K562 (cell line): ENCODE results near the gene SHROOM3. TPM values are rescaled to one million over a fixed set of nuclear protein-coding genes. Genes with fewer than 3 reads are reported as not detected.

Source experiments
- ASH1L ChIP-seq: fragments of 450-650 bp; IDR thresholded peaks from 2 replicates; pipeline ENCODE4 v1.6.1; 2018; ENCODE audit warnings: borderline replicate concordance, mild to moderate bottlenecking, low read depth; ENCODE audit not compliant: partially characterized antibody
- HDAC8 ChIP-seq: fragments of 450-650 bp; IDR thresholded peaks from 2 replicates; pipeline ENCODE4 v1.6.1; 2016; ENCODE audit warnings: mild to moderate bottlenecking, missing genetic modification characterization, moderate library complexity, missing compliant biosample characterization
- HNRNPK ChIP-seq: fragments of 200-400 bp; formaldehyde crosslinking; IDR thresholded peaks from one replicate; pipeline ENCODE4 v1.6.1; 2018; ENCODE audit warnings: mild to moderate bottlenecking, low read depth, low read length; ENCODE audit not compliant: poor library complexity, severe bottlenecking
- KAT8 ChIP-seq: fragments of 450-650 bp; IDR thresholded peaks from 2 replicates; pipeline ENCODE4 v1.6.1; 2016; ENCODE audit warnings: low read depth, mild to moderate bottlenecking
- KLF10 ChIP-seq: fragments of 250-450 bp; sonication (Bioruptor Pico); IDR thresholded peaks from 2 replicates; pipeline ENCODE4 v1.6.1; 2021; ENCODE audit warnings: matching md5 sums
- MAFG ChIP-seq: fragments of 450-650 bp; conservative IDR thresholded peaks from 2 replicates; pipeline ENCODE4 v1.6.1; 2016; ENCODE audit warnings: missing genetic modification characterization, missing compliant biosample characterization
- NR2F6 ChIP-seq: fragments of 450-650 bp; formaldehyde crosslinking; IDR thresholded peaks from 2 replicates; pipeline ENCODE4 v1.4.0; 2020; ENCODE audit warnings: mild to moderate bottlenecking
- POLR2AphosphoS2 ChIP-seq: IDR thresholded peaks from 2 replicates; pipeline ENCODE4 v1.6.1; 2012; ENCODE audit warnings: low read length, improper control_type of control experiment
- RAD51 ChIP-seq: fragments of 450-650 bp; IDR thresholded peaks from 2 replicates; pipeline ENCODE4 v1.7.1; 2016; ENCODE audit warnings: low read depth, mild to moderate bottlenecking, borderline replicate concordance
- REST ChIP-seq, 2 experiments: fragments of 450-650 bp; formaldehyde crosslinking in 1 of 2; IDR thresholded peaks; 2 replicates each; pipeline versions ENCODE4 v1.4.0 to v1.6.1; 2014 to 2020; ENCODE audit warnings: mild to moderate bottlenecking in 2 of 2, borderline replicate concordance in 1 of 2, low read depth in 1 of 2
- TRIM24 ChIP-seq, 2 experiments: fragments of 450-650 bp; IDR thresholded peaks; 2 replicates each; pipeline ENCODE4 v1.6.1; 2016
- ZNF316 ChIP-seq: fragments of 450-650 bp; IDR thresholded peaks from 2 replicates; pipeline ENCODE4 v1.6.1; 2016
- polyA plus RNA-seq, 8 experiments: library from polyadenylated mRNA; depleted of rRNA in 4 of 8; stranded (reverse) in 5 of 8; unstranded in 3 of 8; fragments of >200 nt; fragmentation: Nextera tagmentation in 2 of 8; fragmentation: Illumina TruSeq in 1 of 8; extraction: Ambion mirVana in 2 of 8; extraction: Trizol in 1 of 8; gene quantifications; 2 replicates each; pipeline versions ENCODE4 v1.2.1 to v1.2.3, GENCODE V29; 2011 to 2014; ENCODE audit warnings: inconsistent platforms in 1 of 8, missing spikeins in 1 of 8
- total RNA-seq, 7 experiments: library from RNA; depleted of rRNA in 6 of 7; stranded (reverse); fragments of >200 nt in 6 of 7; fragmentation: Illumina TruSeq in 2 of 7; extraction: Trizol in 2 of 7; gene quantifications; 2 replicates each; pipeline versions ENCODE4 v1.2.1 to v1.2.3, GENCODE V29; 2011 to 2021; ENCODE audit warnings: low replicate concordance in 1 of 7
- TF ChIP-seq, protein P1 (sequence below): fragments of 200-800 bp; sonication (Bioruptor generic); IDR thresholded peaks from 2 replicates; pipeline ENCODE4 v1.6.1; 2017; ENCODE audit warnings: missing genetic modification characterization, missing compliant biosample characterization
- TF ChIP-seq, protein P2 (sequence below), 2 experiments: fragments of 200-800 bp in 1 of 2; sonication (Bioruptor generic) in 1 of 2; sonication (generic) in 1 of 2; formaldehyde crosslinking in 1 of 2; IDR thresholded peaks in 1 of 2; conservative IDR thresholded peaks in 1 of 2; 2 replicates each; pipeline versions ENCODE4 v1.5.0 to v1.6.1; 2016 to 2020; ENCODE audit warnings: missing compliant biosample characterization in 1 of 2, missing genetic modification characterization in 1 of 2, missing genetic modification reagents in 1 of 2

SHROOM3 gene
- total and polyA plus RNA-seq, 9 of the 15 experiments (the other 6 are each of a cell fraction or from before 2014, with no cell fraction given) = 0.01 to 0.07 TPM; not detected in 7

GRCh38 chr4:76831711-76832373, 396.8 kb downstream of the SHROOM3 start (continued):
- TF ChIP-seq REST (IDR thresholded peaks at IDR 0.05; ENCODE audit: borderline replicate concordance) (no peak), REST (CRISPR knock-in tag; IDR thresholded peaks at IDR 0.05; ENCODE audit: low read depth) (no peak), HDAC8 (tag) (no peak), KLF10 (no peak), NR2F6 (CRISPR knock-in tag) (no peak), RAD51 (no peak), KAT8 (no peak), MAFG (tag) (peak; percentile 17; the same call in 1 of the 2 replicates), POLR2AphosphoS2 (no peak), ASH1L (no peak), HNRNPK (no peak), ZNF316 (peak; percentile 51), TRIM24 (IDR thresholded peaks at IDR 0.05) (no peak)
- TF ChIP-seq, protein P1, sequence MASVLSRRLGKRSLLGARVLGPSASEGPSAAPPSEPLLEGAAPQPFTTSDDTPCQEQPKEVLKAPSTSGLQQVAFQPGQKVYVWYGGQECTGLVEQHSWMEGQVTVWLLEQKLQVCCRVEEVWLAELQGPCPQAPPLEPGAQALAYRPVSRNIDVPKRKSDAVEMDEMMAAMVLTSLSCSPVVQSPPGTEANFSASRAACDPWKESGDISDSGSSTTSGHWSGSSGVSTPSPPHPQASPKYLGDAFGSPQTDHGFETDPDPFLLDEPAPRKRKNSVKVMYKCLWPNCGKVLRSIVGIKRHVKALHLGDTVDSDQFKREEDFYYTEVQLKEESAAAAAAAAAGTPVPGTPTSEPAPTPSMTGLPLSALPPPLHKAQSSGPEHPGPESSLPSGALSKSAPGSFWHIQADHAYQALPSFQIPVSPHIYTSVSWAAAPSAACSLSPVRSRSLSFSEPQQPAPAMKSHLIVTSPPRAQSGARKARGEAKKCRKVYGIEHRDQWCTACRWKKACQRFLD (CRISPR knock-in tag) = no peak
- TF ChIP-seq, protein P2, sequence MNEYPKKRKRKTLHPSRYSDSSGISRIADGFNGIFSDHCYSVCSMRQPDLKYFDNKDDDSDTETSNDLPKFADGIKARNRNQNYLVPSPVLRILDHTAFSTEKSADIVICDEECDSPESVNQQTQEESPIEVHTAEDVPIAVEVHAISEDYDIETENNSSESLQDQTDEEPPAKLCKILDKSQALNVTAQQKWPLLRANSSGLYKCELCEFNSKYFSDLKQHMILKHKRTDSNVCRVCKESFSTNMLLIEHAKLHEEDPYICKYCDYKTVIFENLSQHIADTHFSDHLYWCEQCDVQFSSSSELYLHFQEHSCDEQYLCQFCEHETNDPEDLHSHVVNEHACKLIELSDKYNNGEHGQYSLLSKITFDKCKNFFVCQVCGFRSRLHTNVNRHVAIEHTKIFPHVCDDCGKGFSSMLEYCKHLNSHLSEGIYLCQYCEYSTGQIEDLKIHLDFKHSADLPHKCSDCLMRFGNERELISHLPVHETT (CRISPR knock-in tag; conservative IDR thresholded peaks at IDR 0.05 in 1 of 2, IDR thresholded peaks at IDR 0.05 in 1 of 2) = 0 out of 4 replicates have a peak, but pooled peaks of 1 of the 2 experiments have one; percentile 47
